NCI-H524 (cell line): ENCODE results near the gene XXYLT1.
A peak's percentile ranks its signal among the peaks of the same experiment; 100 is the strongest.
"Not testable (repeated sequence)": the region's sequence is repeated elsewhere in the genome, so short reads cannot be mapped to it uniquely, and the experiment has no call there.

Experiments used
- DNase-seq, 2 experiments: peaks; one replicate each; lab custom pipeline; 2025; lab: John Stamatoyannopoulos, UW

The XXYLT1 gene

DNA sequence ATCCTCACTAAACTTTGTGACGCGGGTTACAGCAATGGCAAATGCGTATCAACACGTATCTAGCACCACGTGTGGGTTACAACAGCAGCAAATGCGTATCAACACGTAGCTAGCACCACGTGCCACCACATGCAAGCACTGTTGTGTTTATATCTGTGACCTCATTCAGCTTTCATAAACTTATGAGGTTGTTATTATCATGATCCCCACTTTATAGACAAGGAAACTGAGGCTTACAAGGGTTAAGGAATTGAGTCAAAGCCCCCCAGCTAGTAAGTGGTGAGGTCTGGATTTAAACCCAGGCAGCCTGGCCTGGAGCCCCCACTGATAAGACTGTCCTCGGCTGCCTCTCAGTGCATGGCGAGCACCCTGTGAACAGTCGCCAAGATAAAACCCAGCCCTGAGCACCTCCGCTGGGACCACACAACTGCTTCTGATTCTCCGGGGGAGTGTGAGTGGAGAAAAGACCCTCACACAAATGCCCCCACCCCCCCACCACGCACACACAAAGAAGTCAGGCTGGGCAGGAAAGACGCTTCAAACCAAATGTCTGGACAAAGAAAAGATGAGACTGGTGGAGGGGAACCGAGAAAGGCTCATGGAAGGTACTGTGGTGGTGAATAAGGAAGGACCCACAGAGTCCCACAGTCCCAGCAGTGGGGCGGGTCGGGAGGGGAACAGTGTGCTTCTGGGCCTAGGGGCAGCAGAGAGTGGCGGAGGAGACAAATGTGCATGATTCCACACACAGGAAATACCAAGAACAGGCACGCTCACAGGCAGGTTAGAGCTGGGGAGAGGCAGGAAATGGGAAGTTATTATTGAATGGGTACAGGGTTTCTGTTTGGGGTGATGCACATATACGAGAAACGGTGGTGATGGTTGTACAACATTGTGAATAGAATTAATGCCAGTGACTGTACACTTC lies 173.4 kb downstream of the XXYLT1 start:
- DNase-seq, result no peak

DNA sequence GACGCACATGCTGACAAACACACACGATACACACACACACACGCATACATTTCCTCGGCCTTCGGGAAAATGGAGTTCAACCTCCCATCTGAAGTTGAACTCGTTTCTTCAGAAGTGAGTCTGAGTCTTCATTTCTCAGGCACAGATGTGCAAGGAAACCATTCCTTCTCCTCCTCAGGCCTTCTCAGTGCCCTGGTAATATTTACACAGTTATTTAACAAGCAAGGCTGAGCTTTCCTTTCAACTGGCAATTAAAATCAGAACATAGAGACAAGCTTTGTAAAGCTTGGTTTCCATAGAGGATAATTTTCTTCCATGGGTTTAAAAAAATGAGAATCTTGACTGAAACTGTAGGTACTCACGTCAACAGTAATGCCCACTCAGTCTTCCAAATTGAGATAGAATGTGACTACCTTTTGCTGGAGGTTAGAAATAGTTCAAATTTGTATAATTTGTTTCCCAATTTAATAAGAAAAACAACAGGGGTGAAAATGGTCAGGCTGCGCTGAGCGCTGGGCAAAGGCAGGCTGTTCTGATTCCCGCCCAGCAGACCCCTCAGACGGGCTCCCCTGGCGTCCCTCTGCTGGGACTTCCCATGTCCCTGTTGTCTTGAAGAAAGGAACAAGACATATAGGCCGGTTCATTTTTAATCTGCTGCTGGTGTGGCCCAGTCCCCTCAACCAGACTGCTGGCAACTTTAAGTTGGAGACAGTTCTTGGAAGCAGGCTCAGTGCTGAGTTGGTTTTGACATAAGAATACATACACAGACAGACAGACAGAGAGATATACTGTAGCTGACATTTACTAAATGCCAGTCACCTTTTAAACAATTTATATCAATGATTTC lies 174.3 kb downstream of the XXYLT1 start:
- no peak for DNase-seq

DNA sequence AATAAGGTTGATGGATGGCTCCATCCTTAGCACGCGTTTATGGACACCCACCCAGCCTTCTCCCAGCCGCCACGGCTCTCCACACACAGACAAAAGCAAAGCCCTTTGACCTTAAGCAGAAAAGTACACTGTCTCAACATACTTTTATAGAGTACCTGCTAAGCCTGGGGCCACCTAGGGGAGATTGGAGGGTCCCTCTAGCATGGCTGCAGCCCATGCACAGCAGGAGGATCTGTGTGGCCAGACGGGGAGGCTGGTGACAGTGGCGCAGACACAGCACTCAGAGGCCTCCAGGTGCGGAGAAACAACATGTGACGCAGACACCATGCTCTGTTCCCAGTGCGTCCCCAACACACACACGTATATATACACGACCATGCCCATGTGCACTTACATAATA lies 174.9 kb downstream of the XXYLT1 start:
- DNase-seq, result no peak

DNA sequence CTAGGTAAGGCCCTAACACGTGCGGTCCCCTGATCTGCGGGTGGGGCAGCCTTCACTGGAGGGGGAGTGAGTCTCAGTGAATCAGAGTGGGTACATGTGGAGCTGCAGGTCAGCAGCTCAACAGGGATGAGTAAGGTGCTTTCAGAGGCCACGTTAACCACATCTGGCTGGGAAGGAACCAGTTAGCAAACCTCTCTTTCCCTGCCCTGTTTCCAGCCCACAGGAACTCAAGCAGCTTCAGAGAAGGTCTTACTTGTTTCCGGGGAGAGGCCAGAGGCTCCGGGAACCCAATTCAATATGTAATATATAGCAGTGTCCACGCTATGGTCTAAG lies 175.3 kb downstream of the XXYLT1 start:
- DNase-seq, result no peak

DNA sequence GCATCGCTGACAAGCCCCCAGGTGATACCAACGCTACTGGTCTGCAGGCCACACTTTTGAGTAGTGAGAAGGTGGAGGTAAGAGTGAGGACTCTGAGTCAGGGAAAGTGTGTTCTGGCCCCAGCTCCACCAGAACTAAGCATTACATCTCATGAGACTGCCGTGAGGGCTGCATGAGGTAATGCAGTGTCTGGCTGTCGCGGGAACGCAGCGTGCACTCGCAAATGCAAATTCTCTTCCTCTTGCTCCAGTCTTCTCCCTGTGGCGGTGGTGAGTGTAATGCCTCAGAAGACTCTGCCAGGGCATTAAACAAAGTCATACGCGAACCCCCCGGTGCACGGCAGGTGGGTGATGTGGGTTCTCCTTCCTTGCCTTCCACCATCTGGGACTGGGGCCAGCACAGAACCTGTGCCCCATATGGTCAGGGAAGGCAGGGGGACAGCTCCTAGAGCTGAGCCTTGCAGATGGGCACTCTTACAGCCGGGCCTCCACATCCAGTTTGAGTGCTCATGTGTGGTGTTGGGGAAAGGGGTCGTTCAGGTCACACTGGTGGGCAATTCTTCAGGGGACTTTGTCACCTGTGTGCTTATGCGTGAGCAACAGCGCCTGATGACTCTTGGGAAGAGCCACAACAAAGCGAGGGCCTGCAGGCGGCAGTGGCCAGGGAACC lies 175.8 kb downstream of the XXYLT1 start:
- peak; percentile 67 to 78 for DNase-seq

DNA sequence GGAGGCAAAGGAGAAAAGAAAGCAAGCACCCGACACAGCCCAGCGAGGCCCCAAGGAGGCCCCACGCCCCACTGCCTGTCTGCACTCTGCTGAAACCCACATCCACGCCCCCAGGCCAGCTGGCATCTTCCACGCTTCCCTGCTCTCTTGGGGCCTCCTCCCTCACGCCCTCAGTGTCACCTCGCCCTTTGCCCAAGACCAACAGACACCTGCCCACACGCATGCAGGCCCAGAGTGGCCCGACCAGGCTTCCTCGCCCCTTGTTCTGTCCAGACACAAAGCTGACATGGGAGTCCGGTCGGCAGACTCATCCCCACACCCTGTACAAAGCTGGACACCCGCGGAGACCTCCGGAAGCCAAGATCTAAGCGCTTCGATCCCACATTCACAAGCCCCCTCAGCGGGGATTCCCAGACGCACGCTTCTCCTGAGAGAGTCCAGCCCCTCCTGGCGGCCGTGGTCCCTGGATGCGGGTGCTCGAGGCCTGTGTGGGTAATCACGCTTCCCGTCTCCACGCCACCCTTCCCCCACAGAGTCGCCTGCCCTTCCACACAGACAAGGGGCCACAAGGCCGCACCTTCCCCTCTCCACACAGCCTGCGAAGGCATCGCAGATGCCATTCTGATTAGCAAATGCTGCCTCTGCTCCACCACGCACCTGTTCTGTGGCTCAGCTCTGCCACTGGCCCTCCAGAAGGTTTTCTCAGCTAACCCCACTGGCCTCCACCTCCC lies 176.6 kb downstream of the XXYLT1 start:
- DNase-seq, result peak in 1 of 2 experiments; percentile 30

DNA sequence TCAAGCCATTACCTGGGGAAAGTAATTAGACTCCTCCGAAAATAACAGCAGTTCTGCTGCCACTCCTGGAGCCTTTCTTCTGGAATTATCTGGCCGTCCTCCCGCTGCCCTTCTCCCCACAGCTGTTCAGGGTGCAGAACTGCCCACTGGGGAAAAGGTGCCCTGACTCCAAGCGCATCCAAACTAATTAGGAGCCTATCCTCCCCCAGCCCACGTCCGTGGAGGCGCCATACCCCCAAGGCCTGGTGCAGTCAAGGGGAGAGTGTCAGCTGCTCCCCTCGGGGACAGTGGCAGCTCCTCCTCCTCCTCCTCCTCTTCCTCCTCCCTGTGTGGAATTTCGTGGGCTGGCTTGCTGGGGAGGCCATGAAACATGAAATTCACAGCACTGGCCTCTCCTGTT lies 177.2 kb downstream of the XXYLT1 start:
- no peak for DNase-seq

DNA sequence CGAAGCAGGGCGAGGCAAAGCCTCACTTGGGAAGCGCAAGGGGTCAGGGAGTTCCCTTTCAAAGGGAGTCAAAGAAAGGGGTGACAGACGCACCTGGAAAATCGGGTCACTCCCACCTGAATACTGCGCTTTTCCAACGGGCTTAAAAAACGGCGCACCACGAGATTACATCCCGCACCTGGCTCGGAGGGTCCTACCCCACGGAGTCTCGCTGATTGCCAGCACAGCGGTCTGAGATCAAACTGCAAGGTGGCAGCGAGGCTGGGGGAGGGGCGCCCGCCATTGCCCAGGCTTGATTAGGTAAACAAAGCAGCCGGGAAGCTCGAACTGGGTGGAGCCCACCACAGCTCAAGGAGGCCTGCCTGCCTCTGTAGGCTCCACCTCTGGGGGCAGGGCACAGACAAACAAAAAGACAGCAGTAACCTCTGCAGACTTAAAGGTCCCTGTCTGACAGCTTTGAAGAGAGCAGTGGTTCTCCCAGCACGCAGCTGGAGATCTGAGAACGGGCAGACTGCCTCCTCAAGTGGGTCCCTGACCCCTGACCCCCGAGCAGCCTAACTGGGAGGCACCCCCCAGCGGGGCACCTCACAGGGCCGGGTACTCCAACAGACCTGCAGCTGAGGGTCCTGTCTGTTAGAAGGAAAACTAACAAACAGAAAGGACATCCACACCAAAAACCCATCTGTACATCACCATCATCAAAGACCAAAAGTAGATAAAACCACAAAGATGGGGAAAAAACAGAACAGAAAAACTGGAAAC lies 182.9 kb downstream of the XXYLT1 start:
- not testable (repeated sequence) for DNase-seq

DNA sequence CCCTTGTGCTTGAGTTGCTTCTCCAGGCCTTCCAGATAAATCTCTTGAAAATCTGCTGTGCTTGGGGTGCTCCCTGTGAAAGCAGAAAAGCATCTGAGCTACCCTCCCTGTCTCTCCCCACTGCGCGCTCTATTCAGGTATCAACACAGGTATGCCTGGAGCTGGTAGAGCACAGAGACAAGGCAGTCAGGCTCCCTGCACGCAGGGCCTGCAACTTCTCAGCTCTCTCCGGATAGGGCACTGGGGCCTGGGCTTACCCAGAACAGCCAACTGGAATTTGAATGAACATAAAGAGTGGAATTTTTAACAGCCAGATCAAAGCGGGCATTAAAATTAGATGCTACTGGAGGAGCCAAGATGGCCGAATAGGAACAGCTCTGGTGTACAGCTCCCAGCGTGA lies 183.6 kb downstream of the XXYLT1 start:
- DNase-seq, result no peak

DNA sequence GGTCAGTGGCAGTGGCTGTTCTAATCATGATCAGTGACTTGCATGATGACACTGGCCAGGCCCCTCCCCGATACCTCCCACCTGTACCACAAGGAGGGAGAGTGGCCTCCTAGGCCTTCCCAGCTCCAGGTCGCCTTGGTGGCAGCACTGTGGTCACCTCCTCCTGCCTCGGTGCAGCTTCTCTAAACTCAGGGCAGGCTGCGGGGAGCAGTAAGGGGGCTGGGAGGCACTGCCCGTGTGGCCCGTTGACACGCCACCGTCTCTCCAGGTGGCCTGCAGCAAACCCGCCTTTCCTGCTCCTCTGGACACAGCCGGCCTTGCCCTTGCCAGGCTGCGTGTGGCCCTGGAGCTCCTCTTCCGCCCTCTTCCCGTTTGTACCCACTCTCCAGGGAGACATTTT lies 184.1 kb downstream of the XXYLT1 start:
- no peak for DNase-seq

DNA sequence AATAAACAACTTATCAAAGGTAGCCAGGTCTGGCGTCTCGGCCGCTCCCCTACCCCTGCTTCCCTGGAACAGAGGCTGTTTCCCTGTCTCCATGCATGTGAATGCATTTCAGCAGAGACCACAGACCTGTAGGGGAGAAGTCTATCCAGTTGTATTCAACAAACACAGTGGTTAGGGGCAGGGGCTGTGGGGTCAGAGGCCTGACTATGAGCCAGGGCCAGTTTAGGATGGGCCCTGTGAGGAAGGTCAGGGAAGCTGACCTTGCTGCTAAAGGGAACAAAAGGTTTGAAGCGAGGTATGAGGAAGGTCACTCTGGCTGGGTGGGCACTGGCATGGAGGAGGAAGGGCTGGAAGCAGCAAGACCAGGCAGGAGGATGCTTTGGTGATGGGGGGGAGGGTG lies 184.6 kb downstream of the XXYLT1 start:
- no peak for DNase-seq

DNA sequence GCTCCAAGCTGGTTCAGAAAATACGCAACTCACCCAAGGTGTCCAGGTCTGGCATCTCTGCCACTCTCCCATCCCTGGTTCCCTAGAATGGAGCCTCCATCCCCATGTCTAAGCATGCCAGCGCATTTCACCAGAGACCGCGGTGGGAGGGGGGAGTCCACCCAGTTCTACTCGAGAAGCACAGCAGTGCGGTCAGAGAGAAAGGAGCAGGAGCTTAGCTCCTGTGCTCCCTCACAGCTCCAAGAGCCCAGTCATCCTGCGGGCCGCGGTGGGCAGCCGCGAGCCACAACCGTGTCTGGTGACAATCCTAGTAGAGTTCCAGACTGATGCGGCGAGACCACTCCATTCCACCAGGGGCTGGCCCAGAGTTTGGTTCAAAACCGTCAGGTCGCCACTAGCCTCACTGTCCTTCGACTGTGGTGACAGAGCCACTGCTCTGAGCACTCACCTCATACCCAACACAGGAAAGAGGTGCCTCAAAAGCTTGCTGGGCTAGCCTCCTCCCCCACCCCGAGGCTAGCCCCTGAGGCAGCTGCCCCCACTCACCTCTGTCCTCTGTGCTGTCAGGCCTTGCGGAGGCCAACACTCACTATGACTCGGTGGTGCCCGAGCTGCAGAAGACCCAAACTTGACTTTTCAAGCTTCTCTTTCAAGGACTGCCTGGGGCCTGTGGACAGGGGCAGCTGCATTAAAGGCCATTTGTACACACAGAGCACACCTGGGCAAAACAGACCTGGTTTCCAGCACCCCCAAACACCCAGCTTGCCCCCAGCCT lies 185.4 kb downstream of the XXYLT1 start:
- no peak for DNase-seq

DNA sequence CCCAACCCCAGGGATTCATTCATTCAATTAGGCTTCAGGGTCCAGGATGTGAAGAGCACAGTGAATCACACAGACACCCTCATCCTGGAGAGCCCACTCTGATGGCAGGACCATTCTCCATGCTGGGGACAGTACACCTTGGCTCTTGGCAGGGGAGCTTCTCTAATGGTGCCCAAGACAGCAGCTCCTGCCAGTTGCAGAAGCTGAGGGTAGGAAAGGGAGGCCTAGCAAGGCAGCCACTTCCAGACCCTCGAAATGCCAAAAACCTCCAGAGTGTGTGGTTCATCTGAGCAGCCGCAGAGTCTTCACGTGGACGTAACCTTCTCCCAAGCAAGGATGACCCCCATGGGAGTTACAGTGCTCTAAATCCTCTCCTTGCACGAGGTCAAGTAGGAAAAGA lies 186.2 kb downstream of the XXYLT1 start:
- no peak for DNase-seq

DNA sequence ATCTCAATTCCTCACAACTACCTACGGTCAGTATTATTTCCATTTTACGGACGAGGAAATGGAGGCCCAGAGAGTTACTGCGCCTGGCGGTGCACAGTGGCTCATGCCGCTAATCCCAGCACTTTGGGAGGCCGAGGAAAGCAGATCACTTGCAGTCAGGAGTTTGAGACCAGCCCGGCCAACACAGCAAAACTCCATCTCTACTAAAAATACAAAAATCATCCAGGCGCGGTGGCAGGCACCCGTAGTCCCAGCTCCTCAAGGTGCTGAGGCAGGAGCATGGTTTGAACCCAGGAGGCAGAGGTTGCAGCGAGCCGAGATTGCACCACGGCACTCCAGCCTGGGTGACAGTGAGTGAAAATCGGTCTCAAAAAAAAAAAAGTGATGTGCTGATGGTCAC lies 187.3 kb downstream of the XXYLT1 start:
- no peak for DNase-seq

DNA sequence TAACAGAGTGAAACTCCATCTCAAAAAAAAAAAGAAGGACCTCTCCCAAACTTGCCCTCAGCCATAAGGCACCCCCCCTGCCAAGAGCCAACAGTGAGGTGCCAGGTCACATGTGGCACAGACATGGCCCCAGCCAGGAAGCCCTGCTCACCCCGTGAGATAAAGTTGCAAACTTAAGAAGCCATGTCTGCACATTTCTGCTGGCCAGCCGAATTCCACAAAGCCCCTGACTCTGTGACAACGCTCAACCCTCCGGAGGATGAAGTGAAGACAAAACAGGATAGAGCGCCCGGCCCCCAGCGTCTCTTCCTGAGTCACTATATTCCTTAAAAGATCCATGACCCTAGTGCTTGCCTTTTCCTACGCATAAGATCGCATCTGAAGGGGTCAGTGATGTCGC lies 188.1 kb downstream of the XXYLT1 start:
- no peak for DNase-seq

DNA sequence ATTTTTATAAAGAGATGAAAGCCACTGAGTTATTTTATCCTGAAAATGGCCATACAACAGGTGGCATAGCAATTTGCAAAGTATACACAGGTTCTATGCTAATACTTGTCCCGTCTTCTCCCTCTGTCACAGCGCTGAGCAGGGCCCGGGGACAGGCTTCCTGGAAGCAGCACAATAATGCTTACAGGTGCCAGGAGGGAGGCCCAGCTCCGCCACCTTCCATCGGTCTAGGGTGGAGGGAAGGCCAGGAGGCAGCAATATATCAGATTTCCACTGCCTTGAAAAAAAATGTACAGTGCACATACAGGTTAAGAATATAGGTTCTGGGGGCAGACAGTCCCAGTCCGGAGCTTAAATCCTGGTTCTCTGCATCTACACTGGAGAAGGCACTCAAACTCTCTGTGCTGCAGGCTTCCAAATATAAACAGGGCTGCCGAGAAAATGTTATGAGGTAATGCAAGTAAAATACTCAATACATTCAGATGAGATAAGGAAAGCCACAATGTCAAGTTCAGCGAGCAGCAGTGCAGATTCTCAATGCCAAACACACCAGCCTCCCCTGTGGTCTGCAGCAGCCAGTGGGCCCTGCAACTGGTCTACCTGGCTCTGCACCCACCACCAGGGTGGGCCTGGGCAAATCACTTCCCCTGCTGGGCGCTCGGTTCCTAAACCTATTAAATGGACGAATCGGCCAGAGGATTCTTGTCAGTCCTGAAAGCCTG lies 189.6 kb downstream of the XXYLT1 start:
- DNase-seq, result no peak

DNA sequence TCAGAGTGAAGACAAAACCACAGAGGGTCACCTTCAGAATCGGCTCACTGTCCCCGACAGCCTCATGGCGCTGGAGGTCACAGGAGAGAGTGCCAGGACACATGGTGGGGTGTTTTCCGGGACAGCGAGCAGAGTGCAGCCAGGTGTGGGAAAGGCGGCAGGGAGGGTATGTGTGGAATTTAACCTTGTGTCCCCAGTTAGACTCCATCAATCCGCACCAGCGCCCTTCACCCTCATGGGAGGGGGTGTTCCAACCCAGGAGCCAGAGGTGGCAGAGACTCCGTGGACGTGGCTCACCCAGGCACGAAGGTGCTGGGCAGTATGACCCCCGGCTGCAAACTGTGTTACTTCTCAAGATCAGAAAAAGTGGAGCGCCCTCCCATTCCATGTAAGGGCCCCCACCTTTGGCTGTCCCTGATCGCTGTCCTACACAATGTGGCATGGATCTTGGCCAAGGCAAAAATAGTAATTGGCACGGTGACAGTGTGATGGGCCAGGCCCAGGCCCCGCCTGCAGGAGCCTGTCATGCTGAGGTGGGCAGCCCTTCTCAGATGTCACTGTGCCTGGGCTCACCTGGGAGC lies 190.3 kb downstream of the XXYLT1 start:
- no peak for DNase-seq

DNA sequence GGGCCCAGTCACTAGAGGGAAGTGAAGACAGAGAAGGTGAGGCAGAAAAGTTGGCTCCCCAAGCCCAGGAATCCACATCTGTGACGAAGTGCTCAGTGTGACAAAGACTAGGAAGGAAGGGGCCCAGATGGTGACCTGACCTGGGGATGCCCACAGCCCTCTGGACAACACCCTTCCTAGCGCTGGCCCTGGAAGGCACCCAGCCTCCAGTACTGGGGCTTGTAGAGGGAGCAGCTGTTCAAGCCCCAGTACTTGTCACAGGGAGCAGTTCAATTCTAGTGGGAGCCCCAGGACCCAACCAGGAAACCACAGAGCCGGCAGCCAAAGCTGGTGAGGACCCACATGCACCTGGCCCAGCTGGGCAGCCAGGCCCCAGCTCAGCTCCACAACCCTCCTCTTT lies 190.8 kb downstream of the XXYLT1 start:
- DNase-seq, result peak in 1 of 2 experiments; percentile 26

DNA sequence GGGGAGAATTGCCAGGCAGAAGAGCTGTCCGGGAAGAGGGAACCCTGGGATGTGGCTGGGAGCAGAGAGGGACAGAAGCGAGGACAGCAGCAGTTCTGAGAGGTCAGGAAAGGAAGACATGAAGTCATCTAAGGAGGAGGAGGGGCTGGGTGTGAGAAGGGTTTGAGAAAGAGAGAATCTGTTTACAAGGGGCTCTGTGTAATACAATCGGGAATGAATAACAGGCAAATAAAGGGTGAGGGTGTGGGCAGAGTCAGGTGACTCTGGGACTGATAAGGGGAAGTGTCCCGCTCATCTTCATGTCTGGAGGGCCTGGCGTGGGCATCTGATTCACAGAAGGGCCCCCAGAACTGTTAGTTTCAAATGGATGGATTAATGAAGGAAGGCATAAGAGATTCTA lies 191.3 kb downstream of the XXYLT1 start:
- DNase-seq, result peak in 1 of 2 experiments; percentile 43
